ENCODE results near the gene NMNAT3.

DNA sequence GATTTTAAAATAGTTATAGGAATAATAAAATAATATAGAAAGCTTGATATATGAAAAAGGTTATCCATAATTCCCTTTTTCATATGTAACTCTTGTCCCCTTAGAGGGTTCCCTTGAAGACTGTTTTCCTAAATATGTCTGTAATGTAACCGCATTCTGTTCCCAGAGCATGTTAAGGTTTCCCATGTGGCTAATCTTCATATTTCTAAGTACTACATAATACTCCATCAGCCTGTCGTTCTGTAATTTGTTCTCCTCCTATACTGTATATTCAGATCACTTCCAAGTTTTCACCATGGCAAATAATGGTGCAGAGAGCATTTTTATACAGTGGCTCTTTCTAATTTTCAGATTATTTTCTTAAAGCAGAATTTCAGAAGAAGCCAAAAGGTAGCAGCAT, 6.7 kb downstream of the NMNAT3 start:
- TF ChIP-seq EHMT2 (IDR thresholded peaks at IDR 0.05; ENCODE audit: low read depth) (no peak), CBX8 (IDR thresholded peaks at IDR 0.05) (no peak), CTCF (IDR thresholded peaks at IDR 0.05) (no peak), POLR2A (IDR thresholded peaks at IDR 0.05; ENCODE audit: low read length) (no peak), E2F6 (IDR thresholded peaks at IDR 0.05; ENCODE audit: borderline replicate concordance, low read depth) (no peak), KDM1A (IDR thresholded peaks at IDR 0.05; ENCODE audit: low read depth) (no peak), CEBPB (IDR thresholded peaks at IDR 0.05) (no peak), EP300 (IDR thresholded peaks at IDR 0.05) (no peak), SREBF2 (IDR thresholded peaks at IDR 0.05) (no peak), ELK1 (IDR thresholded peaks at IDR 0.05; ENCODE audit: low read depth, low read length) (no peak), TP53 (CRISPR knock-in tag; IDR thresholded peaks at IDR 0.05) (no peak)
- TF ChIP-seq, protein P1, sequence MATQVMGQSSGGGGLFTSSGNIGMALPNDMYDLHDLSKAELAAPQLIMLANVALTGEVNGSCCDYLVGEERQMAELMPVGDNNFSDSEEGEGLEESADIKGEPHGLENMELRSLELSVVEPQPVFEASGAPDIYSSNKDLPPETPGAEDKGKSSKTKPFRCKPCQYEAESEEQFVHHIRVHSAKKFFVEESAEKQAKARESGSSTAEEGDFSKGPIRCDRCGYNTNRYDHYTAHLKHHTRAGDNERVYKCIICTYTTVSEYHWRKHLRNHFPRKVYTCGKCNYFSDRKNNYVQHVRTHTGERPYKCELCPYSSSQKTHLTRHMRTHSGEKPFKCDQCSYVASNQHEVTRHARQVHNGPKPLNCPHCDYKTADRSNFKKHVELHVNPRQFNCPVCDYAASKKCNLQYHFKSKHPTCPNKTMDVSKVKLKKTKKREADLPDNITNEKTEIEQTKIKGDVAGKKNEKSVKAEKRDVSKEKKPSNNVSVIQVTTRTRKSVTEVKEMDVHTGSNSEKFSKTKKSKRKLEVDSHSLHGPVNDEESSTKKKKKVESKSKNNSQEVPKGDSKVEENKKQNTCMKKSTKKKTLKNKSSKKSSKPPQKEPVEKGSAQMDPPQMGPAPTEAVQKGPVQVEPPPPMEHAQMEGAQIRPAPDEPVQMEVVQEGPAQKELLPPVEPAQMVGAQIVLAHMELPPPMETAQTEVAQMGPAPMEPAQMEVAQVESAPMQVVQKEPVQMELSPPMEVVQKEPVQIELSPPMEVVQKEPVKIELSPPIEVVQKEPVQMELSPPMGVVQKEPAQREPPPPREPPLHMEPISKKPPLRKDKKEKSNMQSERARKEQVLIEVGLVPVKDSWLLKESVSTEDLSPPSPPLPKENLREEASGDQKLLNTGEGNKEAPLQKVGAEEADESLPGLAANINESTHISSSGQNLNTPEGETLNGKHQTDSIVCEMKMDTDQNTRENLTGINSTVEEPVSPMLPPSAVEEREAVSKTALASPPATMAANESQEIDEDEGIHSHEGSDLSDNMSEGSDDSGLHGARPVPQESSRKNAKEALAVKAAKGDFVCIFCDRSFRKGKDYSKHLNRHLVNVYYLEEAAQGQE (IDR thresholded peaks at IDR 0.05), result no peak
- TF ChIP-seq, protein P2, sequence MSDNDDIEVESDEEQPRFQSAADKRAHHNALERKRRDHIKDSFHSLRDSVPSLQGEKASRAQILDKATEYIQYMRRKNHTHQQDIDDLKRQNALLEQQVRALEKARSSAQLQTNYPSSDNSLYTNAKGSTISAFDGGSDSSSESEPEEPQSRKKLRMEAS (IDR thresholded peaks at IDR 0.05), result no peak

Data from A549 (cell line).